HG02678 (cell line): ENCODE measurements around the gene FANCC.

ENCODE experiments used
- ATAC-seq: cut with Tn5 transposase; IDR thresholded peaks from one replicate; pipeline ENCODE4 v1.9.1; 2021; ENCODE audit warnings: mild to moderate bottlenecking, moderate library complexity; ENCODE audit not compliant: unreplicated experiment

The FANCC gene

DNA sequence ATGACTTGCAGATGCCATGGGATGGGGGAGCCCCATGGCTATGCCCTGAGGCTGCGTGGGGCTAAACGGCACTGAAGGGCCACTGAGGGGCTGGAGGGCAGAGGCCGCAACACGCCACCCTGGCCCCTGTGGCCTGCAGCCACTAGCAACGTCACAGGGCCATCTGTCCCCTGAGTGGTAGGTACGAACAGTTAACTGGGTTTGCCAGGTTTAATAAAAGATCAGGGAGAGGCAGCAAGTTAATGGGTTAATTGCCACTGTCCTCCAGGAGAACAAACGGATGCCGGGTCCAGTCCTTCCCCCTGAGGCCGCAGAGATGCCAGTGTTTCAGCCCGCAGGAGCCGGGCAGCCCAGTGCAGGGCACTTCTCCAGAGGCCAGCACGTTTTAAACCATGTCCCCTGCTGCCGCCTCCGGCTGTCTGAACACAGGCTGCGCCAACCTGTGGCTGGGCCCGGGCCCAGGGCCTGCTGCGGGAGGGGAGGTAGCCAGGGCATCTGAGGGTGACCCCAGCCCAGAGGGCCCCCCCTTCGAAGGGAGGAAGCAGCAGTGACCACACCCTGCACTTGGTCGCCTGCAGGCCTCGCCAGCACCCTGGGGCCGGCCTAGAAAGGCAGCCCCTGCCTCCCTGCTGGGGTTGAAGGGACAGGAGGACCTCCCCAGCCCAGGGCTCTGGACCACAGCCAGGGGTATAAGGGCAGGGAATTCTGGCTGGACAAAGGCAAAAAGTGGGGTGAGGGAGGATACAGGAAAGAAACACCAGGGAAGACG lies 227.3 kb downstream of the FANCC start:
- ATAC-seq = no peak

DNA sequence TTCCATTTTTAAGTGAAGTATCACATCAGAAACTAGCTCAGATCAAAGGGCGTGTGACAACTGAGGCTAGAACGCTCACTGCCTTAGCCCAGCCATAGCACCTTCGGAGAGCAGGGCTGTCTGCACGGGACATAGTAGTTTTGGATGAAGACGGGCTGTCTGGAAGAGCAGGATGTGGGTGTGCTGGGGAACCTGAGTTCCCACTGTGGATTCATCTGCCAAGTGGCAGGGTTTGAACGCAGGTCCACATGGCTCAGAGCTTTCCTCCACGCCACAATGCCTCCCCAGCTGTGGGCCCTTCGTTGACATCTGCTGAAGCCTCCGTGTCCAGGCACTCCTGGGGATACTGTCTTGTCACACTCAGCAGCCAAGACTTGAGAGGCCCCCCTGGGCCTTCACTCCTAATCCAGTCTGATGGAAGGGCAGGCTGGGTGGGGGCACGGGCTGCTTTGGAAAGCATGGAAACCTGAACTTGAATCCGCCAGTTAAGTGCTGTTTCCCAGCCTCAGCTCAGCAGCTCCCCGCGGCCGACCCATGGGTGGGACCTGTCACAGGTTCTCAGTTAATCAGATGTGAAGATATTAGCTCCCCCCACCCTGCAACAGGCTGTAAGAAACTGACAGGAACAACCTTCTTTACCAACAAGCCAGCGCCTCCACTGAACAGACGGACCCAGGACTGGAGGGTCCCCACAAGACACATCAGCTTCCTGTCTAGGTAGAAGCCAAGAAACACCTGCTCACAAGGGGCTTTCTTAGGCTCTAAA lies 228.1 kb downstream of the FANCC start:
- no peak for ATAC-seq

DNA sequence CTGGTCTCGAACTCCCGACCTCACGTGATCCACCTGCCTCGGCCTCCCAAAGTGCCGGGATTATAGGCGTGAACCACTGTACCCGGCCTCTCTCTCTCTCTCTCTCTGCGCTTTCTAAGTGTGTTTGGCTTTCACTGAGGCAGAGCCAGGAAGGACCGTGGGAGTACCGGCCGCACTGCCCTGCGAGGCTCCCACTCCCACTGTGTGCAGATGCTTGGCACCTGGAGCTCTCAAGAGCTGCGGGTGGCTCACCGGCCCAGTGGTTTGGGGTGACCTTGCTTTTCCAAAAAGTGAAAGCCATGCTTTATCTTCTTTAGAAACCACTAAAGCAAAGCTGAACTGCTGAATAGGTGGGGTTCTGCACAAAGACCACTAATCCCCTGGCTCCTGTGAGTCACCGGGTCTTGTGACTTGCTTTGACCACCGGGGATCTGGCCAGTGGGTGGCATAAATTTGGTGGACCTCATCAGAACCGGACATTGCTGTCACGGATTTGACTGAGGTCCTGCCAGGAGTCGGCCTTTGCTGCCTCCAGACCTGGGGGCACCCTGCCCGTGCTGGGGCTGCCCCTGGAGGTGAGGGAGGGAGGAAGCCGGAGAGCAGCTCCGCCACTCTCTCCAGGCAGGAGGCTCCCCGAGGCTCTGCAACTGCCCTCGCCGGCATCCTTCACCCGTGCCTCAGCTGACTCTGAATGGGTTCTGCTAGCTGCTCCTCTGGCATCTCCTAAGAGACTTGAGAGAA lies 228.9 kb downstream of the FANCC start:
- no peak for ATAC-seq

DNA sequence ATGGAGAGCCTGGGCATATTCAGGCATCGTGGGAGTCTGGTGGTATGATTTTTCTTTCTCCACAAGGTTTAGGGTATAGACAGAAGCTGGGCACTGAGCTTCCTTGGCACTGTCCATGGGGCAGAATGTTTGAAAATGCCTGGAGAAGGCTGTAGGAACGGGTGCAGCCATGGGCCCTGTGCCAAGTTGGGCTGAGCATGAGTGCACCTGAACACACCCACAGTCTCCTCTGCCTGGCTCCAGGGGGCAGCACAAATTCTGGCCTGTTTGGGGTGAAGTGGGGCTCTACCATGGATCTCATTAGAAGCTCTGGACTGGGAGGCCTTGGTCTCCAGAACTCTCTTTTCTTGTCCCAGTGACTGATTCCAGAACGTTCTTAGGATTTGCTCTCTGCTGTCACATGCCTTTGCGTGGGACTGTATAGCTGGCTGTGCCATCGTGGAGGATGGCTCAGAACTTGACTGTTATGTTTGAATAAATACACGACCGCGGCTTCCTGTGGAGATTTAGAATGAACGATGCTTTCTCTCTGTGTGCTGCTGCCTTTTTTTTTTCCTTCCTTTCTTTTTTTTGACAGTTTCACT lies 229.8 kb downstream of the FANCC start:
- no peak for ATAC-seq

DNA sequence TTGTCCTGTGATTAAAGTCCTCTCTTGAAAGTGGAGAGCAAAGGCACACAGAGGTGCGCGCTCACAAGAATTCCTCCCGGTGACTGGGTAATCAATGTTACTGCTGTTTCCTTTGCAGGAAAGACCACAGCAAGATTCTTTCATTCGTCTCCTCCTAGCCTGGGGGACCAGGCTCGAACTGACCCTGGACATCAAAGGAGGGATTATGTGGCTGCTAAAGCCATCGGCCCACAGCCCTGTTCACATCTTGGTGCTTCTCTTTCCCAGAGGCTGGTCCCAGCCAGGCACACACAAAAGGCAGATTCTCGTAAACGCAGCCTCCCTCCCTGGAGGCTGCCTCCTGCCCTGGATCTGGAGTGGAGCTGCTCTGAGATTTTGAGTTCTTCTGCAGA lies 230.9 kb downstream of the FANCC start:
- ATAC-seq = no peak

DNA sequence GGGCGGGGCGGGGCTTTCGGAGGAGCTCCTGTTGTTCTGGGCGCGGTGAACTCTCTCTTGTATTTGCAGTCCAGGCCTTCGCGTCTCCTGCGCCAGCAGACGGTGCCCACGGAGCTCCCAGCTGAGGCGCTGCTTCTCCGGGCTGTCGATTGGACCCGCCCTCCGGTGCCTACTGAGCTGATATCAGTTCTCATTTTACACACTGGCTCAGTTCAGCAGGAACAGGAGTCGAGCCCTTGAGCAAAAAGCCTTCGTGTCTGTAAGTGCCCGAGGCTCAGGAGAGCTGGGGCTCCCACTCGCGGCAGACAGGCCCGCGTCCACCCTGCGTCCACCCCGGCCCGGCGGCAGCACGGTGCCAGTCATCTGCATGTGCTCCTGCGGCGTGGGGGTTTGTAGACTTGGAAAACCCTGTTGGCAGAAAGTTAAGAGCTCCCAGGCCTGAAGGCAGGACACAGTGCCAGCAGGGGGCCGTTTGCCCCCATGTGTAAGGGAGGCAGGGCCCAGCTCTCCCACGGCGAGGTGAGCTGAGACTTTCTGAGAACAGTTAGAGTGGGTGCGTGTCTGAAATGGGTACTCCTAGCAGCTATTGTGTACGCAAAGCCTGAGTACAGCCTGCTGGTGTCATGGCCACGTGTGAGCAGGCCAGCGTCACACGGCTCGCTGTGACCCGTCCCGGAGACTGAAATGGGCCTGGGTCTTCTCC lies 231.5 kb downstream of the FANCC start:
- no peak for ATAC-seq

DNA sequence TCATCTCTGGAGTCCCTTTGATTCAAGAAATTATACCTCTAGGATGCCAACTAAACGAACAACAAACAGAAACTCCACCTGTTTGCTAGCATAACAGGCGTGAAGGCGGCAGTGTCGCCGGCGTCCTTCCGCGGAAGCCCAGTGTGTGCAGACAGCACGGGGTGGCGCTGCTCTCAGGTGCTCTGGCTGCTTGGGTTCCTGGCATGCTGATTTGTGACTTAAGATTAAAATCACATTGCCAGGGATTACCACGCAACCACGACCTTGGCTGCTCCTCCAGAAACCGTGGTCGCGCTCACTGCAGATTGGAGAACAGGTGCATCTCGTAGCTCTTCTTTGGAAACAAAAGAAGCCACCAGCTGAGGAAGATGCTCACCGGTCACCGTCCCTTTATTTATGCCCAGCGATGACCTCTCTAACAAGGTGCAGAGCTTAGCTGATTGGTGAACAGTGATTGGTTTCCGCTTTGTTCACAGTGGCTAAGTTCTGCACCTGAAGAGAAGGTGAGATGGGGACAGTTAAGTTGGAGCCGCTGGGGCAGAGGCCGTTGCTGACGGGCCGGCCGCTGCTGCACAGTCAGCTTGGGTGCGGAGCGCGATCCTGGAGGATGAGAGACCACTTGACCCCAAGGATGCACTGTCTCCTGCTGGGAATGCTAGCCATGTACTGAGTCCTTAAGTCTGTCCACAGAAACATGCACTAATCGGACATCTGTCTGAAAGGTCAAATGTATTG lies 232.3 kb downstream of the FANCC start:
- no peak for ATAC-seq

DNA sequence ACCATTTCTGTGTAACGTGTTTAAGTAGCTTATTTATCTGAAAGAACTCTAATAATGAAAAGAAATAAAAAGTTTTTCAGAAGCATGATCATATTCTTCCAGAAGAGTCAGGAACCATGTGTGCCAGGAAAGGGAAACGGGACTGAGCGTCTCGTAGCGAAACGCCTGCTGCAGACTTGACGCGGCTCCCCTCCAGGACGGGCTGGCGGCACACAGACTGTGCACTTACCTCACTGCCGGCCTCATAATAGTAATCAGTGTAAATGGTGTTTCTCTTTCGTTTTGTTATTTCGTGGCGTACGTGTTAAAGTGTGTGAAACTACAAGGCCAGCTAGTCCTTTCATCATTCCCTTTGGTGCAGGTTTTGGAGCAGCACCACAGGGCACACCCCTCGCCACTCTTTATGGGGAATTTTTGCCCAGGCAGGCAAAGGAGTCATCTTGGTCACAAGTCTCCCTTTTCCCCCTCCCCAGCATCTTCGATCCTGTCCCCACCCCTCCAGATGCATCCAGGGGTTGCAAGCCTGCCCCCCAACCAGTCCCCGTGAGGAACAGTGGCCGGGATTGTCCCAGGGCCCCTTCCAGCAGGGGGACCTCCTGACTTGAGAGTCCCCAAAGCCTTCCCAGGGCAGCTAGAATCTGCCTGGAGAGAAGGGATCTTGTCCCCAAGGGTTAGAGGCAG lies 233.1 kb downstream of the FANCC start:
- no peak for ATAC-seq

DNA sequence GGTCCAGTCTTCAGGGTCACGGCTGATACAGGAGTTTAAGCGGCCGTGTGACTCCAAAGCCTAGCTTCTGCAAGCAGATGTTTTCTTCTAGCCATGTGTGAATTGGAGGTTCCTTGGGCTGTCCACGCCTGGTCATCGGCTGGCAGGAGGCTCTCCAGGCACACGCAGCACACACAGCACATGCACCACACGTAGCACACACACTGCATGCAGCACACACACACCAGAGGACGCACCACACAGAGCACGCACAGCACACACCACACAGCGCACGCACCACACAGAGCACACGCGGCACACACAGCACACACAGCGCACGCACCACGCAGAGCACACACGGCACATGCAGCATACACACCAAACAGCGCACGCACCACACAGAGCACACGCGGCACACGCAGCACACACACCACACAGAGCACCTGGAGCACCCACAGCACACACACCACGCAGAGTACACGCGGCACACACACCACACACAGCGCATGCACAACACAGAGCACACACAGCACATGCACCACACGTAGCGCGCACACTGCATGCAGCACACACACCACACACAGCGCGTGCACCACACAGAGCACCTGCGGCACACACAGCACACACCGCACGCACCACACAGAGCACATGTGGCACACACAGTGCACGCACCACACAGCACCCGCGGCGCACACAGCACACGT lies 234.3 kb downstream of the FANCC start:
- ATAC-seq = no peak

DNA sequence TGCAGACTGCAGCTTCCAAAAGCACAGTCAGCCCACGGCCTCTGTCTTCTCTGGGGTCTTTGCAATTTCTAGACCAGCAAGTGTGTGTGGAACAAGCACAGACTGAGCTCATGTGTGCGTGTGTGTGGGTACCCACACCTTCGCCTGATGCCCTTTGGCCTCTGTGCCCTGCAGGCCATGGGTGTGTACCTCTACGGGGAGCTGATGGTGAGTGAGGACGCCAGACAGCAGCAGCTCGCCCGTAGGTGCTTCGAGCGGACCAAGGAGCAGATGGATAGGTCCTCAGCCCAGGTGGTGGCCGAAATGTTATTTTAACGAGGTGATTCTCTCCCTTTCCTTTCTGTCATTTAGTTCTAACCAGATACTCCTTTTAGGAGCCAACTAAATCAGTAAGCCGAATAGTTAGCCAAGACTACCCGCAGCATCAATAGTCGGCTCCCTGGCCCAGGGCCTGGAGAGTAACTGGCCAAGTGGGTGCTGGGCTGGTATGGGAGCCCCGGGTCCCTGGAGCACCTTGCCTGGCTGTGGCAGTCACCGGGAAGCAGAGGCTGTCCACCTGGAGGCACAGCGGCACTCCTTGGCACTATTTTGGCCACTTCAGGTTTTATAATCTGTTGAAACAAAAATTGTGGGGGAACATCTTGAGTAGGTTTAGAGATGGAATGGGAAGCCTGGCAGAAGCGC lies 235.0 kb downstream of the FANCC start:
- ATAC-seq = no peak

DNA sequence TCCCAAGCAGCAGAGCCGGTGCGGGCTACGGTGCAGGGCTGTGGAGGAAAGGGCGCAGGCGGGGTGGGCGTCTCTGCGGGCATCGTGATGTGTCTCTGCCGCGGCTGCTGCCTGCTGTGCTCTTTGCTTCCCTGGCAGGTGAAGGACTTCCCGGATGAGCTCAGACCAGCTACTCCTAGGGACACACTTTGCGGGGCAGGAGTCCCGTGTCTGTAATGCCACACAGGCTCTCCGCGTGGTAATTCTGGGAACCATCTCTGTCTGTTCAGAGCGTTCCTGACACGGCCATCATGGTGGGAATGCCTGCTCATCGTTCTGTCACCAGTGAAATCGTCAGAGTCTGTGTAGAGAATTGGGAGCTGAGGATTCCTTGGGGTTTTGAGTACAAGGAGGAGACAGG lies 235.5 kb downstream of the FANCC start:
- no peak for ATAC-seq

DNA sequence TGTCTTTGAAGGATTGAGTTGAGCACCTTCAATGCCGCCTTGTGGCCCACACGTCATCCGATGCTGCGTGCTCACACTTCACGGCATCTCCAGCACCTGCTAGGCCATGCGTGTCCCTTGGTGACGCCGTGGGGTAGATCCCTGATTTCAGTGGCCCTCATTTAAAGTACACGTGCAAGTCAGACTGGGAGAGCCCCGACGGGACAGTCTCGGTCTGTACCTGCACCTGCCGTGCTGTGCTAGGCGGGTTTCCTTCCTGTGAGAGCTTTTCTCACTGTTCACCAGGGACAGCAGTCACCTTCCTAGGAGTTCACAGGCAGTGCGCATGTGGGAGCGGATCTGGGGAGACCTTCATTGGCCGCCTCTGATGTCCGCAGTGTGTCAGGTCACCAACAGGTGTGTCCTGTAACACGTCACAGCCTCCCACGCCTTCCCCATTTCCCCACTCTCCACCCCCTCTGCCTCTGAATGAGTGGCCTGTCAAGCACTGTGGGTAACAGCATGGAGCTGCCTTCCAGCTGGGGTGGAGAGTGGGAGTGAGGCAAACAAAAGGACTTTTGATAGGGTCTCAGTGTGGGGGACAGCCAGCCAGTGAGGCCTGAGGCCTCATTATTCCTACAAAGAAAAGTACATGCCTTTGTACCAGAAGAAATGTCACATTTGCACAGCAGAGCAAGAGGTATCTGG lies 236.4 kb downstream of the FANCC start:
- ATAC-seq = no peak

DNA sequence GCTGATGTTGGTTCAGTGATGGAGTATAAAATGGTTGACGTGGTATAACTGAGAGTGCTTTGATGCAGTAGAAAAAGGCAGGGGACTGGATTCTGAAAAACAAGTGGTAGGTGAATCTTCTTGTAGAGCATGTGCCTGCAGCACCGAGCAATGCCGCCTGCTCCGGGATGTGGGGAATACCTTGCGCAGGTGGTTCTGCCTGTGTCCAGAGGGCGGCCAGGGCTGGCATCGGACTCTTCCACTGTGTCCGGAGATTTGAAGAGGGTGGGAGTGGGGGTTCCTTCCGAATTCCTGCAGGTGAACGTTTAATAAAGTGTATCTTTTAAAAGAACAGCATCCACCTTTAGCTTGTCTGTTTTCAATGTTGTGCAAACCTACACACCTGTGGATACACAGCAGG lies 238.0 kb downstream of the FANCC start:
- no peak for ATAC-seq

DNA sequence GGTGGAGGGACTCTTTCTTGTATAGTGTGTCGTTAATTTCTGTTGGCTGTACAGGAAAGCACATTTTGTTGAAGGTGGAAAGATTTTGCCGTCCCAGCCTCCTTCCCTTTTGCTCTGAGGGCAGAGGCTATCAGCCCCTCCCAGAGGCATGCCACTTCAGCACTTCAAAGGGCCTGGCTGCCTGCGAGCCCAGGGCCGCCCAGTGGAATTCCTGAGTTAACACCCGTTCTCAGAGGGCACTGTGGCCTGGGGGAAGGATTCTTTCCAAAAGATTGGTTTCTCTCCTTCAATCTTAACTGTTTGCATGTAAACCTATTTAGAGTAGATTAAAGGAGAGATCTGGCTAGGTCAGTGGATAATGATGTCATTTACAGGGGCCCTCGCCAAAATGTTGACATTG lies 238.6 kb downstream of the FANCC start:
- ATAC-seq = no peak

DNA sequence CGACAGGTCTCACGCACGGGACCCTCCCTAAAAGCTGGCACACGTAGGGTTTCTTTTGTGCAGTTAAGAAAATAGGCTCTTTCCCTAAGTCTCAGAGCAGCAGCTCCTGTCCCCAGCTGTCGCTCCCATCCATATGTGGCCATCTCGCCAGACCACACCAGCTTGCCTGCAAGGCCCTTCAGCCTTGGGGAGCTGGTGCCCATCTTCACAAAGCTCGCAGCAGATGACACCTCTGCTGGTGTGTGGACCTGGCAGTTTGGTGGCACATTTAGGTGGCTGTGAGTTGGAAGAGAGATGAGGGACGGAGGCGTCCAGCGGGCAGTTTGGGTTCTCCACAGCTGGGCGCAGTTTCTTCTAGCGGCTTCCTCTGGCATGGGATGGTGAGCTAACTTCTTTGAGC lies 239.0 kb downstream of the FANCC start:
- ATAC-seq = no peak

DNA sequence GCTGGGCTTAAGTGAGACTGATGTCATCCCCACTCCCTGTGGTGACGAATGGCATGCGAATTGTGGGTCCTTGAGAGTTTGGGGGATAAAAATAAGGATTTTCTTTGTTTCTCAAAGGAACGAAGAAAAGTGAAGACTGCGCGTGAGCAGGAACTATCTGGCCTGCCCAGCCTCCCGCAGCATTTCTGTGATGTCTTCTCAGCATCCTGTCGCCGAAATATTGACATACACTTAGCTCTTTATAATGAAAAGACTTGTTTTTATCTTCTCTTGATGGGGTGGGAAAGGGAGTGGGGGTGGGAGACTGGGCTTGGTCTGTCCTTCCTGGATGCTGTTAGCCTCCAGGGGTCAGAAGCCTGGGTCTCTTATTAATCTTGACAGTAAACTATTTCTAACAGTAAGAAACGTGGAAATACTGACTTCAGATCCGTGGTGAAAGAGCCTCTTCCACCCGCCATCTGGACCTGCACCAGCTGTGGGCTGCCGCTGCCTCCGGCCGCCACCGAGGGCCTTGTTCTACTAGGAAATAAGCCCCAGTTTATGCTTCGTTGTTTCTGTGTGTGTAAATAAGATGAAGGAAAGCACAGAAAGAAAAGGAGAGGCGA lies 239.6 kb downstream of the FANCC start:
- no peak for ATAC-seq

DNA sequence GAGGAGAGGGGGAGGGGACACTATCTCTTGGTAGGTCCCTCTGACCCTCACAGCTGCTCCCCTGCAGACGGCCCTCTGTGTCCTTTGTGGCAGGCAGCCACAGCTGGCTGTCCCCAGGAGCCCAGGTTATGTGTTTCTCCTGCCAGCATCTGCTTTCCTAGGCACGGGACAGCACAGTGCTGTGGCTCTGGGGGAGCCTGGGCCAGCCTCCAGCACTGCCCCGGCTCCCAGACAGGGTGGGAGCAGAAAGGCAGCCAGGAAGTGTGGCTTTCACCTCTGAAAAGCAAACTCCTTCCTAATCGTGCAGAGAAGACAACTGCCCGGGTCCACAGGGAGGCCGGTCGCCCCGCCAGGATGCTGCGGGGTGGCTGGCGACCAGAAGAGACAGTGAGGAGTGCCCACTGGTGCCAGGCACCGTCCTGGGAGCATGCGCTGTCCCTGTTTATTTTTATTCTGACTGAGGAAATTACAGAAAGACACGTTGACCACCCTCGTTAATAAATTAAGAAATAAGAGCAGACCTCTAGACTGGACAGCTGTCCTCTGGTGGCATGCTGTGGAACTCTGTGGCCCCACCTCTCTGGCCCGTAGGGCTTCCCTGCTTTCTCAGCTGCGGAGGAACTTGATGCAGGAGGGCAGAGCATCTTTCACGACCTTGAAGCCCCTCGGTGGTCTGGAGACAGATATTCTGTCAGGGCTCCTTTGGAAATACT lies 240.3 kb downstream of the FANCC start:
- no peak for ATAC-seq
